Upper lobe of left lung (tissue), 4 donors: ENCODE data around the gene WDR90.

Experiments
- CTCF ChIP-seq, 6 experiments: fragments of 450-650 bp in 4 of 6; fragments of 200-600 bp in 2 of 6; sonication (generic) in 2 of 6; IDR thresholded peaks; one replicate each; pipeline ENCODE4 v1.5.1; 2016 to 2019; ENCODE audit warnings: antibody characterized with exemption in 6 of 6
- POLR2A ChIP-seq, 4 donors: fragments of 450-650 bp; IDR thresholded peaks; one replicate each; pipeline ENCODE4 v1.5.1; 2016 to 2017; ENCODE audit warnings: antibody characterized with exemption in 4 of 4, mild to moderate bottlenecking in 2 of 4

GRCh38 chr16:662597-662996, 13.4 kb downstream of the WDR90 start:
- TF ChIP-seq CTCF (IDR thresholded peaks at IDR 0.05), result no peak
- no peak for TF ChIP-seq POLR2A (IDR thresholded peaks at IDR 0.05)
